Measurements from ENCODE around the gene IVL.

Gene IVL

DNA sequence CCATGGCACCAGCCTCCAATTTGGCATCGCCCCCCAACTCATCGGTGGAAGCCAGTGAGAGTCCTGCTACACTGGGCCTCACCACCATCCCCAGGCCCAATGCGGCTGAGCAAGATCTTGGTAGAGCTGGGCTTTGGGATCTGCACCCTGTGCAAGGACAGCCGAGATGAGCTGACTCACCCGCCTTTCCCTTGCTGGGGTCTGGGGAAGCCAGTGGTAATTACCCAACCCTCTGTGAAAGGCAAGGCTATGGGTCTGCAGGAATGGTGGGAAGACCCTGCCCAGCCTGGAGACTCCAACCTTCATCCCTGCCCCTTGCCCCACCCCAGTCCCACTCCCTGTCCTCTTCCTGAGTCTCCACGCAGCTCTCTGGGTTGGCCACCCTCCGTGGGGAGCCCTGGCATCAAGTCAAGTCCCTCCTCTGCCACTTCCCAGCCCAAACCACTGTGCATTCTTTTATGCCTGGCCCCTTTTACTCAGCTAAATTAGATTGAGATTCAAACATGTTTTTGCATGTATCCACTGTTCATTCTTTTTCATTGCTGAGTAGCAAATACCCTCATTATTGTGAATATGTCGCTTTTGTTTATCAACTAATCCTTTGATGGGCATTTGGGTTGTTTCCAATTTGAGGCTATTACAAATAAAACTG is 21.5 kb upstream of the IVL start:
- DNase-seq (ENCODE audit: low read depth in 2 of 2) = no peak

- DNase-seq (ENCODE audit: low read depth in 2 of 2) = no peak
These were observed 20.2 kb upstream of the IVL start for GRCh38 chr1:152888126-152888525.

- DNase-seq (ENCODE audit: low read depth in 2 of 2) = no peak
These were observed 9.3 kb upstream of the IVL start for GRCh38 chr1:152899027-152899426.

- DNase-seq (ENCODE audit: low read depth in 2 of 2) = no peak
These were observed 8.5 kb upstream of the IVL start for GRCh38 chr1:152899883-152900282.

GRCh38 chr1:152901631-152902030 is 6.7 kb upstream of the IVL start:
- DNase-seq (ENCODE audit: low read depth in 2 of 2) = no peak

DNA sequence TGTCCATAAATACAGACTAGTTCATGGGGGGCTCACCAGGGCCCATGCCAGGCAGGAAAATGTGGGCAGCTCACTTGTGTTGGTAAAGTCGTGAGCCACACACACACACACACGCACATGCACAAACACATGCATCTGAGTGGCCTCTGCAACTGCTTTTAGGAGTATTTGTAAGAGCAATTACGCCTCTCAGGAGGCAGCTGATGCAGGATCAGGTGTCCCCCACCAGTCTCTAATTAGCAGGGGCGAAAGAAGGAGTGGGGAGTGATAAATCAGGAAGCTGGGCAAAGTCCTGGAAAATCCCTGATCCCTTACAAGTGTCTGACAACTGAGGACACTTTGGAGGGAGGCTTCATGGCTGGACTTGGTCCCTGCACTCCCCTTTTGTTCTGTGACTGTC is 5.7 kb upstream of the IVL start:
- no peak for DNase-seq (ENCODE audit: low read depth in 2 of 2)

- DNase-seq (ENCODE audit: low read depth in 2 of 2) = no peak
These were observed 3.5 kb upstream of the IVL start for GRCh38 chr1:152904688-152905440.

DNA sequence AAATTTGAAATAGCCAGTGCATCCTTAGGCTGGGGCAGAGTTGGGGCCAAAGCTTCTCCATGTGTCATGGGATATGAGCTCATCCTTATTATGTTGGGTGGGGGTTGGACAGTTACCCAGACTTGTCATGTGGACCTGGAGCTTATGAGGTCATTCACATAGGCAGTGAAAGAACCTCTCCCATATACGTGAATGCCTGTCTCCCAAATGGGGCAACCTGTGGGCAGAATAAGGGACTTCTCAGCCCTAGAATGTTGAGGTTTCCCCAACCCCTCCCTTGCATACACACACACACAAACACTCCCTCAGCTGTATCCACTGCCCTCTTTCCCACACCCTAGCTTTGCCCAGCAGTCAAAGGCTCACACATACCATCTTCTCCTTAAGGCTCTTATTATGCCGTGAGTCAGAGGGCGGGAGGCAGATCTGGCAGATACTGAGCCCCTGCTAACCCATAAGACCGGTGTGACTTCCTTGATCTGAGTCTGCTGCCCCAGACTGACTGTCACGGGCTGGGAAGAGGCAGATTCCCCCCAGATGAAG is 2.3 kb upstream of the IVL start:
- DNase-seq (ENCODE audit: low read depth in 2 of 2) = no peak

DNA sequence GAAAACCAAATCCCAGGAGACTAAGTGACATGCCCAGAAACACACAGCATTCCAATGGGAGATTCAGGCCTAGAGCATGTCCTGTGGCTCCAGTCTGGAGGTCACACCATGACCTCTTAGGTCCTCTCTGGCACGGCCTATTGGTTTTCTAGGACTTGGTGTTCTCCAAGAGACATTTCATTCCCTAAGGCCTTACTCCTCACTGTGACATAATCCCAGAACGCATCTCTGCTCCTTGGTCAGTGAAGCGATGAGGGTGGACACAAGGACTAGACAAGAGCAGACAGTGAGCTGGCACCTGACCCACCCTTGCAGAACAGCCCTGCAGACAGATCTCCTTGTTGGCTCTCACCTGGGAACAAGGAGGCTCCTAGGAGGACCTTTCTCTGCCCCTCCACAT is 860 bp downstream of the IVL start:
- no peak for DNase-seq (ENCODE audit: low read depth in 2 of 2)

GRCh38 chr1:152912471-152912870 is 4.1 kb downstream of the IVL start:
- DNase-seq (ENCODE audit: low read depth in 2 of 2) = no peak

DNA sequence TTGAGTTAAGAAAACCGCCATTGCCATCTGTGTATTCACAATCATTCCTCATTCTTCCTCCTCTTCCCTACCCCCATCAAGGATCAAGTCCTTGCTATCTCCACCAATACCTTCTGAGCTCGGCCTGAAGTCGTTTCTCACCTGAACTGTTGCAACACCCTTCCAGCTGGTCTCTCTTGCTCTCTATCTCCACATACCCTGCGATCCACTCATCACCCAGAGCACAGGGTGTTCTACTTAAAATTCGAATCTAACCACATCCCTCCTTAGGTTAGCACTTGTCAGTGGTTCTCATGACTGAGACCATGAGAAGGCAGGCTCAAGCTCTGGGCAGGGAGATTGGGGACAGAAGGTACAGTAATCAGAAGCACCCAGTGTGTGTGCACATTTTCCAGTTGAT is 4.6 kb downstream of the IVL start:
- no peak for DNase-seq (ENCODE audit: low read depth in 2 of 2)

DNA sequence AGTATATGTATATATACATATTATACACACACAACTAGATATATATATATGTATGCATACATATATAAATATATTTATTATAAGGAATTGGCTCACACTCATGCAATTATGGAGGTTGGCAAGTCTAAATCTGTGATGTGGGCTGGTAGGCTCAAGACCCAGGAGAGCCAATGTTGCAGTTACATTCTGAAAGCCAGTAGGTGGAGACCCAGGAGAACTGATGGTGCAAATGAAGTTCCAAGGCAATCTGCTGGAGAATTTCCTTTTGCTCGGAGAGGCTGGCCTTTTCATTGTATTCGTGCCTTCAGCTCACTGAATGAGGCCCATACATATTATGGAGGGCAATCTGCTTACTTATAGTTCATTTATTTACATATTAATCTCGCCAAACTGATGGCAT is 9.4 kb downstream of the IVL start:
- no peak for DNase-seq (ENCODE audit: low read depth in 2 of 2)

DNA sequence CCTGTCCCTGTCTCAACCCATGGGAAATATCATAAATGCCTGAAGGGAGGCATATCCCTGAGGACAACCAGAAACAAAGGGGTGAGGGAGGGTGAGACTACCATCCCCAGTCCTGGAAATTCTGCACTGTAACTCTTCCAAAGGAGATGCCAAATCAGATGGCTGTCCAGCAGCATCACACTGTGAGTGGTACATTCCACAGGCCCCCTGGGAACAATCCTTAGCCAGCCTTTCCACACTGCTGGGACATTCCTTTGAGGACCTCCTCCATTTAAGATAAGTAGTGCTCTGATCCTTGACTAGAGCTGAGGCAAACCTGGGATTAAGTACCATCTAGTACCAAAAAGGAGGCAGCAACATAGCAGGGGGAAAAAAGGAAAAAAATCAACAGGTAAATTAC is 10.7 kb downstream of the IVL start:
- DNase-seq (ENCODE audit: low read depth in 2 of 2) = no peak

DNA sequence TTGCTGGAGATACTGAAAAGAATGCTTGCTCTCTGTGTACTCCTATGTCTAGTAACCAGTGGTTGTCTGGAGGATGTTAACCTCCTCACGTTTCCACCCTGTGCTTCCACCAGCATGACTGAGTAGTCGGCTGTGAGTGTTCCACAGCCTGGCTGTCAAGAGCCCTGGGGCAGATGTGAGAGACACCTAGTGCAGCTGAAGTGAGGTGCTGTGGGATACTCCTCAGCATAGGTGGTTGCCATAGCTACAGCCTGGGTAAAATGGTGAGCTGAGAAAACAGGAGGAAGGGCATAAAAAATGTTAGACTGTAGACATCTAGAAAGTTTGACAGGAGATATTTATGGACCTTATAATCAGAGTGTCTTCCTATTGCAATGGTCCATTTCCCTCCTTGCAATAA is 15.8 kb downstream of the IVL start:
- DNase-seq (ENCODE audit: low read depth in 2 of 2) = no peak

DNA sequence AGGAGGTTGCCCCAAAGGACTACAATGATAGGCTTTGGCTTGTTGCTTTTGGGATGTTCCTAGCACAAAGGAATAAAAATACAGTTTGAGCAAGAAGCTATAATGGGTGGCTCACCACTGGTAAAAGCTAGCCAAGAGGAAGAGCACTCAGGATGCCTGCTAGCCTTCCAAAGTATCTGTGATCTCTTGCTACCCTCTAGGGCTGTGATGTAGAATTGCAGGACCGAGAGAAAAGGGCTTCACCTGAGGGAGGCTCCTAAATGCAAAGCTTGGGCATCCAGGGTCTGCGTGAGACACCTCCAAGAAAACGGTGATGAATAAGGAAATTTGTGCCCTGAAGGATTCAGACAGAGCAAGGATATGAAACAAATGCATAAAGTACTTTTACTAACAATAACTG is 17.7 kb downstream of the IVL start:
- no peak for DNase-seq (ENCODE audit: low read depth in 2 of 2)

- DNase-seq (ENCODE audit: low read depth in 2 of 2) = no peak
These were observed 20.3 kb downstream of the IVL start for GRCh38 chr1:152928671-152929070.

DNA sequence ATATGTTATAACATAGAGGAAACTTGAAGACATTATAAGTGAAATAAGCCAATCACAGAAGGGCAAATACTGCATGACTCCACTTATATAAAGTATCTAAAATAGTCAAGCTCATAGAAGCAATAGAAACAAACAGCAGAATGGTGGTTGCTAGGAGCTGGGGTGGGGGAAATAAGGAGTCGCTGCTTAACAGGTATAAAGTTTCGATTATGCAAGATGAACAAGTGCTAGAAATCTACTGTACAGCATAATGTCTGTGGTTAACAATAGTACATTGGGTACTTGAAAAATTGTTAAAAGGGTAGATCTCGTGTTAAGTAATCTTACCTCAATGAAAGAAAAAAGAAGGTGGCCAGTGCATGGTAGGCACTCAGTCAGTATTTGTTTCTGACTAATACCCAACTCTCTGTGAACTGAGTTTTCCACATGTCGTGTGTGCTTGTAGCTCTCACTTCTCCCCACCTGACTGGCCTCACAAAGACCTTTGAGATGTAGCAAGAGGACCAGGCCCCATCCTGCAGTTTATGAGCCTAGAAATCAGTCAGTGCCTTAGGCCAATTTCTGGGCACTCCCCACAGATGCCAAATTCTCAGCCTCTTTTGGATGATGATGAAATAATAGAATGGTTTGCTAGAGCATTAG is 23.9 kb downstream of the IVL start:
- no peak for DNase-seq (ENCODE audit: low read depth in 2 of 2)

- DNase-seq (ENCODE audit: low read depth in 2 of 2) = no peak
These were observed 24.9 kb downstream of the IVL start for GRCh38 chr1:152933196-152933595.

GRCh38 chr1:152940614-152941013 is 32.3 kb downstream of the IVL start:
- DNase-seq (ENCODE audit: low read depth in 2 of 2) = no peak

- DNase-seq (ENCODE audit: low read depth in 2 of 2) = no peak
These were observed 32.8 kb downstream of the IVL start for GRCh38 chr1:152941037-152941711.

GRCh38 chr1:152942161-152942560 is 33.8 kb downstream of the IVL start:
- DNase-seq (ENCODE audit: low read depth in 2 of 2) = no peak

- DNase-seq (ENCODE audit: low read depth in 2 of 2) = no peak
These were observed 37.9 kb downstream of the IVL start for GRCh38 chr1:152946248-152946647.
